Measurements from ENCODE around the gene CIDEB. TPM values are rescaled to one million over a fixed set of nuclear protein-coding genes. Genes with fewer than 3 reads are reported as not detected.

Gene CIDEB
- total and polyA plus RNA-seq, 2 of the 8 experiments (the other 6 are each of a cell fraction or from before 2014, with no cell fraction given), result 0.11 TPM; not detected in 1

GRCh38 chr14:24312736-24313507 is 5.1 kb upstream of the CIDEB start:
- H4K5ac ChIP-seq (ENCODE audit: insufficient read length, low read depth, low read length), result no peak overlapping the region
- CTCF ChIA-PET (ENCODE audit: partially characterized antibody), result interaction anchor here (1.4 to 15.8 kb wide), 4 partner anchors 10 to 18 kb away, joined by 3 to 173 read pairs (median 10); partner anchors contain the start of gene ADCY4
- TF ChIP-seq HDAC6 (IDR thresholded peaks at IDR 0.05; ENCODE audit: low read depth, low read length) (no peak), SIX5 (IDR thresholded peaks at IDR 0.05; ENCODE audit: low read depth, low read length) (no peak)
- H2AK5ac ChIP-seq (ENCODE audit: low read depth, low read length), result no peak overlapping the region
- H3K27me3 ChIP-seq (replicated peaks in 1 of 4; ENCODE audit: control insufficient read depth in 3 of 4, extremely low read depth in 1 of 4, insufficient read depth in 3 of 4, low read length in 3 of 4), result peaks cover 0 to 20% (median 15%) of the 10 kb centered on the region in 4 experiments; a peak in 6 of 7 replicates
- no peak overlapping the region for H2BK15ac ChIP-seq (ENCODE audit: low read length)
- no peaks in the 10 kb centered on the region for H3K79me1 ChIP-seq (ENCODE audit: low read depth, low read length)
- H4K20me1 ChIP-seq (replicated peaks in 1 of 2; ENCODE audit: control insufficient read depth in 1 of 2, insufficient read depth in 2 of 2, low read length in 2 of 2), result peaks cover 2 to 6% of the 10 kb centered on the region in 2 experiments
- FAIRE-seq, result no peak
- no peak overlapping the region for H3K56ac ChIP-seq (replicated peaks; ENCODE audit: insufficient read length, low read depth, low read length)
- WGBS, 2 experiments (ENCODE audit: extremely low coverage in 1 of 2, insufficient coverage in 1 of 2, insufficient read length in 1 of 2, insufficient replicate concordance in 2 of 2, low coverage in 1 of 2, low lambda C conversion rate in 2 of 2, missing lambda C conversion rate in 1 of 2), result 93% methylated on average over 9 of the region's 9 CpGs; no CpG with 5 or more reads in 1 of the 2 experiments
- no peak for DNase-seq (ENCODE audit: low read depth in 1 of 2, low spot score in 2 of 2)
- H3K4ac ChIP-seq (replicated peaks; ENCODE audit: insufficient read length, low read depth, low read length), result no peak overlapping the region
- no peaks in the 10 kb centered on the region; a peak in 1 of 4 replicates for H3K9me3 ChIP-seq (ENCODE audit: insufficient read depth in 2 of 2, low read depth in 1 of 2, low read length in 1 of 2)
- no peak overlapping the region for H3K27ac ChIP-seq (ENCODE audit: low read depth, low read length)
- H4K91ac ChIP-seq (replicated peaks; ENCODE audit: insufficient read length, low read length), result no peak overlapping the region
- H2AFZ ChIP-seq (ENCODE audit: low read length), result no peak overlapping the region
- H3K23ac ChIP-seq (ENCODE audit: insufficient read length), result no peak overlapping the region
- no peak overlapping the region for H2BK5ac ChIP-seq (ENCODE audit: low read depth, low read length)
- POLR2A ChIA-PET (ENCODE audit: partially characterized antibody), result interaction anchor here (0.8 to 5.1 kb wide), 6 partner anchors 9 to 118 kb away, joined by 3 to 35 read pairs (median 4); partner anchors contain the start of genes DHRS1, NOP9, RABGGTA and TINF2
- H3K18ac ChIP-seq (ENCODE audit: extremely low read depth, low read length), result no peak overlapping the region
- no peak overlapping the region for H3K4me3 ChIP-seq (ENCODE audit: extremely low read depth in 1 of 4, insufficient read depth in 2 of 4, low read depth in 3 of 4, low read length in 4 of 4)
- peaks cover 1% of the 10 kb centered on the region; the same call in 1 of the 2 replicates for H3K23me2 ChIP-seq (ENCODE audit: low read depth, low read length)
- H2BK120ac ChIP-seq (replicated peaks; ENCODE audit: low read depth, low read length), result no peak overlapping the region
- H3K4me1 ChIP-seq (replicated peaks in 1 of 4; ENCODE audit: control insufficient read depth in 3 of 4, insufficient read depth in 4 of 4, low read length in 3 of 4), result no peaks in the 10 kb centered on the region; a peak in 2 of 7 replicates
- H3K79me2 ChIP-seq (ENCODE audit: control insufficient read depth in 1 of 2, insufficient read depth in 2 of 2, low read length in 2 of 2), result no peaks in the 10 kb centered on the region
- H3K9ac ChIP-seq (replicated peaks in 1 of 4; ENCODE audit: extremely low read depth in 1 of 4, low read depth in 3 of 4, low read length in 3 of 4), result no peak overlapping the region
- H3K4me2 ChIP-seq (ENCODE audit: insufficient read depth in 1 of 2, low read depth in 2 of 2, low read length in 2 of 2), result no peak overlapping the region
- no peak overlapping the region for H2BK20ac ChIP-seq (ENCODE audit: low read length)
- H4K8ac ChIP-seq (ENCODE audit: extremely low read depth, insufficient read depth, low read length), result no peak overlapping the region
- H3K14ac ChIP-seq (ENCODE audit: insufficient read length), result no peak overlapping the region
- H3K36me3 ChIP-seq (ENCODE audit: control insufficient read depth in 2 of 4, insufficient read depth in 4 of 4, low read length in 3 of 4), result peaks cover 0 to 10% (median 1%) of the 10 kb centered on the region in 4 experiments; a peak in 3 of 8 replicates
- H2BK12ac ChIP-seq (ENCODE audit: low read depth, low read length), result no peak overlapping the region
